NCI-H345 treated with DMSO at 0.1 percent for 48 hours (cell line): ENCODE data around the gene SPATA4.
"Not testable (repeated sequence)": the region's sequence is repeated elsewhere in the genome, so short reads cannot be mapped to it uniquely, and the experiment has no call there.

ENCODE experiments used
- DNase-seq: peaks from one replicate; lab custom pipeline; 2025; ENCODE audit not compliant: unreplicated experiment; lab: John Stamatoyannopoulos, UW

SPATA4 gene

GRCh38 chr4:176195184-176195978 lies at the start of gene SPATA4:
SPATA4 (minus strand) TSS chr4:176195585; CDS start chr4:176195562, 23 bp downstream.
- DNase-seq, result peak; percentile 70

GRCh38 chr4:176242764-176243347 lies 47.5 kb upstream of the SPATA4 start:
- DNase-seq, result no peak

GRCh38 chr4:176241703-176242102 lies 46.3 kb upstream of the SPATA4 start:
- no peak for DNase-seq

GRCh38 chr4:176238826-176239225 lies 43.4 kb upstream of the SPATA4 start:
- DNase-seq, result no peak

GRCh38 chr4:176238157-176238610 lies 42.8 kb upstream of the SPATA4 start:
- DNase-seq, result no peak

- no peak for DNase-seq
Measured at GRCh38 chr4:176236946-176237345, 41.6 kb upstream of the SPATA4 start.

- no peak for DNase-seq
Measured at GRCh38 chr4:176230836-176231235, 35.5 kb upstream of the SPATA4 start.

- DNase-seq, result no peak
Measured at GRCh38 chr4:176229645-176230044, 34.3 kb upstream of the SPATA4 start.

GRCh38 chr4:176226736-176227135 lies 31.4 kb upstream of the SPATA4 start:
- DNase-seq, result no peak

GRCh38 chr4:176223561-176223960 lies 28.2 kb upstream of the SPATA4 start:
- DNase-seq, result no peak

GRCh38 chr4:176222149-176222548 lies 26.8 kb upstream of the SPATA4 start:
- no peak for DNase-seq

- DNase-seq, result no peak
Measured at GRCh38 chr4:176217510-176217909, 22.1 kb upstream of the SPATA4 start.

GRCh38 chr4:176212351-176212750 lies 17.0 kb upstream of the SPATA4 start:
- not testable (repeated sequence) for DNase-seq

- no peak for DNase-seq
Measured at GRCh38 chr4:176210579-176211296, 15.4 kb upstream of the SPATA4 start.

- DNase-seq, result no peak
Measured at GRCh38 chr4:176210101-176210500, 14.7 kb upstream of the SPATA4 start.

- no peak for DNase-seq
Measured at GRCh38 chr4:176209535-176209934, 14.2 kb upstream of the SPATA4 start.

GRCh38 chr4:176207839-176208238 lies 12.5 kb upstream of the SPATA4 start:
- DNase-seq, result no peak

- no peak for DNase-seq
Measured at GRCh38 chr4:176205299-176205698, 9.9 kb upstream of the SPATA4 start.

- DNase-seq, result no peak
Measured at GRCh38 chr4:176198316-176198903, 3.0 kb upstream of the SPATA4 start.

GRCh38 chr4:176193938-176194337 lies 1.4 kb downstream of the SPATA4 start:
- no peak for DNase-seq

GRCh38 chr4:176193126-176193525 lies 2.3 kb downstream of the SPATA4 start:
- DNase-seq, result no peak
